ENCODE measurements around the gene PCGF5. TPM values are rescaled to one million over a fixed set of nuclear protein-coding genes. Genes with fewer than 3 reads are reported as not detected.

PCGF5 gene
- total and polyA plus RNA-seq, 9 of the 15 experiments (the other 6 are each of a cell fraction or from before 2014, with no cell fraction given) = 10.9 to 40.0 (median 20.3) TPM

- FAIRE-seq = no peak
- Histone ChIP-seq H3K9ac (ENCODE audit: insufficient read depth in 1 of 2, low read depth in 2 of 2, low read length in 2 of 2) (no peak overlapping the region), H4K20me1 (replicated peaks; ENCODE audit: control insufficient read depth, insufficient read depth, low read length) (no peaks in the 10 kb centered on the region), H3K79me2 (ENCODE audit: control insufficient read depth, insufficient read depth, low read length) (no peaks in the 10 kb centered on the region), H3K9me1 (ENCODE audit: control insufficient read depth, insufficient read depth, low read length) (no peaks in the 10 kb centered on the region), H3K36me3 (ENCODE audit: control insufficient read depth, insufficient read depth, low read length) (no peaks in the 10 kb centered on the region), H3K4me2 (ENCODE audit: insufficient read depth, low read length) (no peak overlapping the region), H3K27ac (ENCODE audit: extremely low read depth, low read depth, low read length) (no peak overlapping the region), H2AFZ (ENCODE audit: low read depth, low read length) (no peak overlapping the region), H3K4me1 (replicated peaks in 1 of 2; ENCODE audit: control insufficient read depth in 2 of 2, insufficient read depth in 2 of 2, low read length in 2 of 2) (peaks cover 6 to 10% of the 10 kb centered on the region in 2 experiments; a peak in 3 of 5 replicates), H3K4me3 (no peak overlapping the region), H3K9me3 (replicated peaks; ENCODE audit: control insufficient read depth, insufficient read depth, low read depth, low read length) (no peaks in the 10 kb centered on the region), H3K27me3 (ENCODE audit: control insufficient read depth in 2 of 2, insufficient read depth in 2 of 2, low read length in 2 of 2) (no peaks in the 10 kb centered on the region)
- in situ Hi-C loops (cut with MboI) = no loop called here
- intact Hi-C loops (cut with micrococcal nuclease) = no loop called here
- ChIA-PET CTCF (ENCODE audit: low intra/inter-chr PET ratio) (no interaction called here), POLR2A (interaction anchor here (0.6 kb wide), 1 partner anchor 1172 kb away, joined by 3 read pairs; no protein-coding TSS in a partner anchor)
- 4% methylated on average over 3 of the region's 3 CpGs for WGBS (ENCODE audit: insufficient coverage, low coverage, missing lambda C conversion rate)
- no TSS peak for BruUV-seq (replicated peaks)
- no peak for ATAC-seq
- no peak for DNase-seq (ENCODE audit: extremely low read depth in 1 of 4, low spot score in 3 of 4)
- TF ChIP-seq ZNF224 (CRISPR knock-in tag; IDR thresholded peaks at IDR 0.05) (no peak), GATAD2A (IDR thresholded peaks at IDR 0.05) (no peak), L3MBTL2 (IDR thresholded peaks at IDR 0.05) (peak; percentile 51; the same call in 1 of the 2 replicates), DACH1 (IDR thresholded peaks at IDR 0.05; ENCODE audit: partially characterized antibody) (no peak), FOXJ2 (tag; IDR thresholded peaks at IDR 0.05) (no peak), ZNF217 (CRISPR knock-in tag; IDR thresholded peaks at IDR 0.05) (no peak), MGA (IDR thresholded peaks at IDR 0.05) (peak; percentile 27; the same call in 1 of the 2 replicates), ZNF589 (CRISPR knock-in tag; IDR thresholded peaks at IDR 0.05; ENCODE audit: low read depth) (no peak), E2F6 (IDR thresholded peaks at IDR 0.05; ENCODE audit: borderline replicate concordance in 1 of 2, extremely low read depth in 1 of 2, insufficient read depth in 1 of 2, insufficient read length in 1 of 2, low read depth in 1 of 2, low read length in 1 of 2, poor library complexity in 1 of 2, severe bottlenecking in 1 of 2) (peak in 1 of 2 experiments; percentile 33)
These were observed 89.2 kb downstream of the PCGF5 start for GRCh38 chr10:91309711-91310110.
